NAMALWA (cell line): ENCODE measurements around the gene PPFIA1.
"Not testable (repeated sequence)": the region's sequence is repeated elsewhere in the genome, so short reads cannot be mapped to it uniquely, and the experiment has no call there.

Source experiments
- DNase-seq: peaks from one replicate; pipeline ENCODE4 v3.0.0-alpha.2; 2015; ENCODE audit warnings: low spot score

PPFIA1 gene

DNA sequence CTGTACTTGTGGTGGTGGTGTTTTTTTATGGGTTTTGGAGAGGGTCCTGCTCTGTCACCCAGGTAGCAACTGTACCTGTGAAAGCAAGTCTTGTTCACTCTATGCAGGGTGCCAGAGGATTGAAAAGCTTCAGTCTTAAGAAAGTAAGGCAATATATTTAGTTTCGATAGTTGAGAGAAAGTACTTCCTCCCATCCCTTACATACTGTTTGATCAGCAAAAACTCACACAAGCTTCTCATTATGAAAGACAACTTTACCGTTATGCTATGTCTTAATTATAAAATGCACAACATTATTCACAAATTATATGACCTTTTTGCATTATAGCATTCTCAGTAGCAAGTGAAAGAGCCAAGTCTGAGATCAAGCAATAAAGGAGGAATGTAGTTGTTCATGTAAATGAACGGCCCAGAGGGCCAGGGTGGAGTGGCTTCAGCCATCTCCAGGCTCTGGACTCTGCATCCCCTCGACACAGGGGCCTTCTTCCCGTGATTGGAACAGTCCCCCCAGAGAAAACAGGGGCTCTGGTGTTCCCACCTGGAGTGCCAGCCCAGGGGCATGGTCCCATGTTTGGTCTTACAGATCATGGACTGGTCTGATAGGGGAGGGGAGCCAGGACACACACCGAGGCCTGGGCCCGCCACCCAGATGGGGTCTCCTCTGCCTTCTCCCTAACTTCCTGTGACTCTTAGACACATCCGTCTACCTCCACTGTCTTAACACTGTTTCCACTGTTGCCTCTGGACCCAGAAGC lies 89.1 kb downstream of the PPFIA1 start:
- DNase-seq, result no peak

DNA sequence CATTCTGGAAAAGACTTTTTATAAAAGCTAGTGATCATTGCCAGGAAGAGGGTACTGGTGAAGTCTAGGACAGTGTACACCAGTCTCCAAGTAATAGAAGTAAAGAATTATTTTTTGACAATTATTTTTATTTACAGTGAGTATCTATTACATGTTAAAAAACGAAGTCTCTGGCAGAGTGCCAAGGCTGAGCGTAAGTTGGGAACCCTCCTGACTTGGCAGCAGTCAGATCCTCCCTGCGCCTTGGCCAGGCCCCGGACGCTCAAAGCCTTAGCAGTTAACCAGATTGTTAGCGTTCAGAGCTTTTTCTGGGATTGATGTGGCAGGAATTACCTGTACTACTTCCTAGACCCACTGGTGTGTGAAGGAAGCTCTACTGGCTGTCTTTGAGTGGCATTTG lies 89.7 kb downstream of the PPFIA1 start:
- DNase-seq, result no peak

DNA sequence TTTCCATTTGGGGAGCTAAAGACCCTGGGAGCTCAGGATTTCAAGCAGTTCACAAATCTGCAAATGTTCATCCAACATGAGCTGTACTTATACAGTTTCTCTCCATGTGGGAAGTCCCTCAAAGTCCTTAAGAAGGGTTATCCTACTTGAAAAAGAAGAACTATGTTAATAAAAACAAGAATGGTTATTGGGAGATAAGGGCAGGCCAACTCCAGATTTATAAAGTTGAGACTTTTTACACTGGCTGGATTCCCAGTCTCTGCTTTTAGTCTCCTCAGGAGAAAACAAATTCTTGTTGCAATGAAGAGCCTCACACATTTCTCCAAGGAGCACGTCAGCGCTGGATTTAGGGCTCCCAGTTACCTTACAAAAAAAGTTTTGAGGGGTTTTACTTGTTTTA lies 93.7 kb downstream of the PPFIA1 start:
- no peak for DNase-seq

DNA sequence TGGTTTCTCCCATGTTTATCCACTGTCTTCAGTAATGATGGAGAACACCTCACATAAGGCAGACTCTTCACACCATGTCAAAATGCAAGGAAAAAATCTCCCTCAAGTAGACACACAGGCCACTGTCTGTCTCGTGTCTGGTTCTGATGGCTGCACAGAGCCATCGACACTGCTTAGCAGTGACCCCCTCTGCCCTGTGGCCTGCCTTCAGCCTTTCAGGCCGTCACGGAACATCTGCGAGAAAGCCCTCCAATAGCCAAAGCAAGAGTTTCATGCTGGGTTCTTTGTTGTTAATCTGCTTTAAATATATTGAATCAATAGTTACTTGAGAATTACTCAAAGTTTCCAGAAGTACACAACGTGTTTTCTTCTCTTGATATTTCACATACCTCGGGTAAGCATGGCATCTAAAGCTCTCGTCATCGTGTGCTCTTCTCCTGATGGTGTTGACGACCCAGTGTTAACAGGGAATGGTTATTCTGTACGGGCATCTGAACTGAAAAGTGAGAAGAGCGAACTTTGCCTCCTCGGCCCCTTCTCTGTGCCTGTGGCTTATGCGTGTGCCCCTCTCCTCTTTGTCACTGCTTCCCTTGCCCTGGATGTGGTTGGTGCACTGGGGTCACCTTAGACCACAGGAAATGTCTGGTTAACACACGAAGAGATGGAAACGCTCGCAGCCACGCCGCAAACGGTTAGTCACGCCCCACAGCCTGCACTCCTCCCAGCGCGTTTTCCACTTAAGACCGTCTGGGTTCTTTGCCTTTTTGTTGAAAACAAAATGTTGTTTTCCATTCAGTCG lies 94.5 kb downstream of the PPFIA1 start:
- no peak for DNase-seq

DNA sequence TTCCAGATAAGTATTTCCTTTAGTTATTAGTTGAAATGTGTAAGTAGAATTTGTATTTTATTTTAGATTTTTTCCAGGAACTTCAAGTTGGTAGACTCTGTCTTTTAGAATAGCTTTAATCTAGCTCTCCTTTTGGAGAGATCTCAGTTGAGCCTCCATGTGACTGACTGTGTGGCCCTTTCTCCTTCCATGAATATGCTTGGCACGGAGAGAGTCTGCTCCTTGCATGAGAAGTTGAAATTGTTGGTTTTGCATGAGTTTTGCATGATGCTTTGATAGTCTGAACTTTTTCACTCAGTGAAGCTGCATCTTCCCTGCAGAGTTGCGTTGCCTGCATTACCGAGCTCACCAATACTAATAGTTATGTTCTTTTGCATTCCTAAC lies 95.0 kb downstream of the PPFIA1 start:
- no peak for DNase-seq

DNA sequence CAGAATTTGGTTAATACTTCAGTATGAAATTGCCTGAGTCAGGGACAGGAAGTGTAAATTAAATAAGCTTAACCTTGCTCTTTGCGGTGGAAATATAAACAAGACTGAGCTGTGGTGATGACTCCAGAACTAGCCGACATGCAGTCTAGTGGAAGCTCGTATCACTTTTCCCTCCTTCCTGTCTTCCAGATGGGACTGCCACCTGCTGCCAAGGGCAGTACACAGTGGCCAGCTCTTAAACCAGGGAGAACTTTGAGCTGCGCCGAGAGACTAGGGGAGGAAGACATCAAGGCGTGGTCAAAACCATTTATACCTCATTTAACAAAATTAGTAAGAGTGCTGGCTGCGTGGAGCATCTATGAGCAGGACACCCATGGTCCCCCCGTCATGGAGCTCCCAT lies 96.6 kb downstream of the PPFIA1 start:
- no peak for DNase-seq

DNA sequence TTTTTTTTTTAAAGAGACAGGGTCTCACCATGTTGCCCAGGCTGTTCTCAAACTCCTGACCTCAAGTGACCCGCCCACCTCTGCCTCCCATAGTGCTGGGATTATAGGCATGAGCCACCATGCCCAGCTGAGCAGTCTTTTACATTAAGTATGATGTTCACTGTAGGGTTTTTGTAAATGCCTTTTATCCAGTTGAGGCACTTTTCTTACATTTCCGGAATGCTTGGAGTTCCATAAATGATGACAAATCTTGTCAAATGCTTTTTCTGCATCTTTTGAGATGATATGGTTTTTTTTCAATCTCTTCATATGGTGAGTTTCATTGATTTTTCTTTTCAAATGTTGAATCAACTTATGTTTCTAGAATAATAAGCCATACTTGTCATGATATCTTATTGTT lies 98.5 kb downstream of the PPFIA1 start:
- DNase-seq, result no peak

DNA sequence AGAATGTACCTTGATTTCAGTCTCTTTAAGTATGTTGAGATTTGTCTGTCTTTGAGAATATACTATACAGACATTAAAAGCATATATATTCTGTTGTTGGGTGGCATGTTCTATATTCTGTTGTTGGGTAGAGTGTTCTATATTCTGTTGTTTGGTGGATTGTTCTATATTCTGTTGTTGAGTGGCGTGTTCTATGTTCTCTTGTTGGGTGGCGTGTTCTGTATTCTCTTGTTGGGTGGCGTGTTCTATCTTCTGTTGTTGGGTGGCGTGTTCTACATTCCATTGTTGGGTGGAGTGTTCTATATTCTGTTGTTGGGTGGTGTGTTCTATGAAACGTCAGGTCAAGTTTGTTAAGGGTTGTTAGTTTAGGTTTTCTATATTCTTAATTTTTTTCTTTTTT lies 100.8 kb downstream of the PPFIA1 start:
- no peak for DNase-seq

DNA sequence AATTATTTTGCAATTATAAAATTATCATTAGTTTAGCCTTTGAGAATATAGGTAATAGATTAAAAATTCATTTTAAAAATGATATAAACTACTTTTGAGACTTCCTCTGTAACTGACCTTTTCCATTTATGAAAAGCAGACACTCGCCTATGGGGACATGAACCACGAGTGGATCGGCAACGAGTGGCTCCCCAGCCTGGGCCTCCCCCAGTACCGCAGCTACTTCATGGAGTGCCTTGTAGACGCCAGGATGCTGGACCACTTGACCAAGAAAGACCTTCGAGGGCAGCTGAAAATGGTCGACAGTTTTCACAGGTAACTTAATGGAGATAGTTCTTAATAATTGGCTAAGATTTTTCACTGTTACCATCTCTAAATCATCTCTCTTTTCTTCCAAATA lies 101.6 kb downstream of the PPFIA1 start:
- DNase-seq, result no peak

DNA sequence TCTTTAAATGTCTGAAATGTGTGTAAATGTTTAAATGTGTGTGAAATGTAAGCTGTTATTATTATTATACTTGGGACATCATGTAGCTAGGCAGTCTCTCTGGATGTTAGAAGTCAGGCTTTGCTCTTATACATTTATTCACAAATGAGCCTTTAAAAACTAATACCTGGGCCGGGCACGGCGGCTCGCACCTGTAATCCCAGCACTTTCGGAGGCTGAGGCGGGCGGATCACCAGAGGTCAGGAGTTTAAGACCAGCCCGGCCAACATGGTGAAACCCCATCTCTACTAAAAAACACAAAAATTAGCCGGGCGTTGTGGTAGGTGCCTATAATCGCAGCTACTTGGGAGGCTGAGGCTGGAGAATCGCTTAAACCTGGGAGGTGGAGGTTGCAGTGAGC lies 106.1 kb downstream of the PPFIA1 start:
- no peak for DNase-seq

DNA sequence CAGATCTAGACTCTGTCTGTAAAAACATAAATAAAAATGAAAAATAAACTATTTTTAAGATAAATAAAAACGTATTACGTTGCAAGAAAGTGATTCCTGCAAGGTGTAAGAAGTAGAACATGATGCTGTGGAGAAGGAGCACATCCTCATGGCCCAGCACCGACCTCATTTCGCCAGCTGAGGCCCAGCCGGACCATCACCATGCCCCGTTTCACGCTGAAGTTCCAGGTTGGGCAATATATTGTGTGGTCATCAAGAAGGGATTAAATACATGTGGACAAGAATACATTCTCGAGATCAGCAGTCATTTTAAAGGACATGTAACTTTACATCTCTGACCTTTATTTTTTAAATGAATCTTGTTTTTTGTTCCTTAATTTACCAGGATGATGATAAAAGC lies 107.2 kb downstream of the PPFIA1 start:
- DNase-seq, result no peak

DNA sequence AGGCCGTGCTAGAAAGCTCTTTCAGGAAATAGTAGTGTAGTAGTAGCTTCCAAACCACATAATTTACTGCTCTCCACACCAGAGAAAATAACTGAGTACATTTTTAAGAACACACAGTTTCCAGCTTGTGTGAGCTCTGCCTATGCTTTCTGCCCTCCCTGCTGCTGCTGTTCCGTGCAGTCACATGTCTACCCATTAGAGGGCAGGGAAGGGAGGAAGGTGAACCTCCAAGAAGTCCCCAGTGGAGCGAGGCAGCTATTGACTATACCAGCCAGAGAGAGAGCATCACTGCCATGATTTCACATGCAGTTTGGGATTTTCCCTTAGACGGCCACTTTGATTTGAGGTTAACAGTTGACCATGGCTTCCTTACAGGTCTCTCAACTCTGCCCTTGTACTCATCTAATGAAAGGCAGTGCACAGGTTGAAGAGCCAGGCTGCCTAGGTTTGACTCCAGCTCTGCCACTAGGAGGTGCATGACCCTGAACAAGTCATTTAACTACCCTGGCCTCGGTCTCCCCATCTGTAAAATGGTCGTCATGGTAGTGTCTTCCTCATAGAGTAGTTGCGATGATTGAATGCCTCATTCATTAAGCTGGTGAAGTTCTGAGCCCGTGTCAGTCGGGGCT lies 108.1 kb downstream of the PPFIA1 start:
- DNase-seq, result no peak

DNA sequence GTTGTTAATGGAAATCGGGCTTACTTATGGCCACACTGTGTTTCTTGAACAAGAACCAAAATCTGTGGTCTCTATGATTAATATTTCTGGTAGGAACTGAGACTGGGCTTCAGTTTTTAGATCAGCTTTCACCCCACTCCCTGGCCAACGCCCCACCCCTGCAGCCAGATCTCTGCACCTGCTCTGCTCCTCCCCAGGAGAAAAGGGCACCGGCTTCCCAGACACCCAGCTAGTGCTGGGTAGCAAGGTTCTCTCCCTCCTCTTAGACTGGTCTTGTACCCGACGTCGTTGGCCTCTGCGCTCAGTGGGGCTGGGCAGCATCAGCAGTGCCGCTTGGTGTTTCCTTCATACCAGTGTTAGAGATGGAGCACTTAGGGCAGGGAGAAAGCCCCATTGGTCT lies 110.9 kb downstream of the PPFIA1 start:
- DNase-seq, result no peak

DNA sequence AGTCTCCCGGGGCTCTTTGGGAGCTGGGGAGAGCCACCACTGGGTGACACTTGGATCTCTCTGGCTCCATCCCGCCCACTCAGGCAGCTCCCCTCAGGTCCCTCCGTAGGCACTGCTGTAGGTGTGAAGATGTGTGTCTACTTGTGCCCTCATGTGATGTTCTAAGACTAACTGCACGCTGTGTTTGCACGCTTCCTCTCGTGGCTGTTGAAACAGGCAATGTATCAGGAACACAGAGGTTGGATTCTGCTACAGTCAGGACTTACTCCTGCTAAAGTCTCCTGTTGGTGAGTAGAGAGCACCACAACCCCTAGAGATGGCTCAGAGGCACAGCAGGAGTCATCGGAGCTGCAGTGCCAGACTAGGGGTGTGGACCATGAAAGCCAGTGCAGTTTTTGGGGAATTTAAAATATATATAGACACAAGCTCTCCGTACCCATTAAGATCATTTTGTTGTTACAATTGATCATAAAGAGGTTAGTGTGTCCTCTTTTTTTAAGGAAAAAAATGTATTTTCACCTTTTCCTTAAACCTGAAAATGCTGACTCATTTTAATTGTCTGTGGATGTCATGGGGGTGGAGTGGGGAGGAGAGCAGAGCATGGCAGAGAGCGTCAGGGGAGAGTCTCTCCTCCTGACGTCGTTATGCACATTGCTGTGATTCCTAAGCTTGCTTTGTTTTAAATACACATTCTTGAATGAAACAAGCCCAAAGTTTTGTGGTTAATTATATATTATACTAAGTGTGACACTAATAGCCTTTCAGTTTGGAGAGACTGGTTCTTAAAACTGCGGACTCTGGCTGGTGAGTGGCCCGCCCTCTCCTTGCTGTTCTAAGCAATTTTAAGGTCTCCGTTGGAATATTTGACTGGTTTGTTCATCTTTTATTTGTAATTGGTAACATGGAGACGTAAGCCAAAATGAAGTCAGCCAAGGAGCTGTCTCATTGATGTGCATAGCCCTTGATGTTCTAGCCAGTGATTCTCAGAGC lies 111.7 kb downstream of the PPFIA1 start:
- DNase-seq, result no peak

DNA sequence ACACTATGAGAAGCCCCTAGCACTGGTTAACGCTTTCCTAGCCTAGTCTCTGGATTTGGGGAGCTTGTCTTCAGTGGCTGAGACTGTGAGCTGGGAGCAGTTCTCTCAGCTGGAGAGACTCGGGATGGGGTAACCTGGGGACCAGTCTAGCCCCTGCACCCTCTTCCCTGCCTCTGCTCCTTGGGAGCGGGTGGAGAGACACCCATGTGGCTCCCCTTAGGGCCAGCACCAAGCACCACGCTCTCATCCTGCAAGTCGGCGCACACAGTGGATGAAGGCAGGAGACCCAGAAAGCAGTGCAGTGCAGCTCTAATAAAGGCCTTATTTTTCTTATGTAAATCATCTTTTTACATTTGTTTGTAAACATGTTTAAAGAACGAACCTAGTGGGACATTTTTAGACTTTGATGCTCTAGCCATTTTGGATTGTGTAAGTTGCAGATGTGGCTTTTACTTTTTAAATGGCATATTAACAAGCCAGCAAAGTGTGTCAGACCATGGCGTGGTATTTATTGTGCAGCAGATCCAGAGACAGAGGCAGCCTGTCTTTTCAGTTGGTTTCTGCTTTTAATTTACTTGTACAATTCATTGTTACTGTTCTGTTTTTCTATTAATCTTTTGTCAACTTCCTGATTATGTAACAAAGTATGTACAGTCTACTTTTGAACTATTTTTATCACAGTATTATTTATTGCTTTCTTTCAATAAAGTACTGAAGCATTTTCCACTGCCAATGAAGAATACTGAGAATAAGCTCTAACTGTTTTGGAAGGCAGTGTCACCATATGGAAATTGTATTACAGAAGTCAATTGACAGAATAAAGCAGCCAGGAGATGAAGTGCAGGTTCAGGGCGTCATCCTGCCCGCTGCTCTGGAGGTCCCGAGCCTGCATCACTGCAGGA lies 113.4 kb downstream of the PPFIA1 start:
- DNase-seq, result no peak

DNA sequence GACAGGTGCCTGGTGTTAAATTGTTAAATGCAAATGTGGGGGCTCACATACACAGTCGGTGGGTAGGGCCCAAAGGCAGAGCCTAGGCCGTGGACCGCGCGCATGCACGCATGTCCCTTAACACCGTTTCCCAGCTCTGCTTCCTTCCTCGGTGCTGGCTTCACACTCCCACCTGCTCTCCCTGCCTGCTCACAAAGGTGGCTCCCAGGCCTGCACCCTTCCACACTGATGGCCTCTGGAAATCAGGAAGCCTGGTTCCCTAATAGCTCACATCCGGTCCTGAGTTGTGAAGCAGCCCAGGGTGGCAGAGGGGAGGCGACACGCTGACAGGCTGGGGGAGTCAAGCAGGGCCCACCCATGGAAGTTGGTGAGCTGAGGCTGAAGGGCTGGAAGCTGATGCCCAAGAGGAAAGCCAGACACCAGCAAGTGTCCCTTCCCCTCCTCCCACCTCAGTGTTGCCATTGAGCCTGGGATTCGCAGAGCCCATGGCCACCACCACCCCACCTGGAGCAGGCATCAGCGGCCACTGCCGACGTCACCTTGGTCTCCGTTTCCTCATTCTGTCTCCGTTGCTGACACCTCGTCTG lies 114.2 kb downstream of the PPFIA1 start:
- DNase-seq, result no peak

DNA sequence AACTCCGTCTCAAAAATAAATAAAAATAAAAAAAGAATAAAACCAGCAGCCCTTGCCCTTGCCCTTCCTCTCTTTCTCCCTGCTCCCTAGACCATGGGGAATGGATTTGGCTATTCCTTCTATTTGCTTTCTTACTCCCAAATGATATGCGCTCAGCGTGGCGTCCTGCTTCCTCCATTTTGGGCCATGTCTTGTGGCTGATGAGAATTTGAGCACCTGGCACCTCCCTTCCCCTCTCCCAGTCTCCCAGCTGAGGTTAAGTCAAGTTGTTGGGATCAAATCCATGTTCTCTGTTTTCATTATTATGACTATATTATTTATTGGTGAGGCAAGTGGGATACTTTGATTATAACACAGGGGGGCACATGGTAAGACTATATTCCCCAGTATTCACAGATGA lies 117.1 kb downstream of the PPFIA1 start:
- no peak for DNase-seq

DNA sequence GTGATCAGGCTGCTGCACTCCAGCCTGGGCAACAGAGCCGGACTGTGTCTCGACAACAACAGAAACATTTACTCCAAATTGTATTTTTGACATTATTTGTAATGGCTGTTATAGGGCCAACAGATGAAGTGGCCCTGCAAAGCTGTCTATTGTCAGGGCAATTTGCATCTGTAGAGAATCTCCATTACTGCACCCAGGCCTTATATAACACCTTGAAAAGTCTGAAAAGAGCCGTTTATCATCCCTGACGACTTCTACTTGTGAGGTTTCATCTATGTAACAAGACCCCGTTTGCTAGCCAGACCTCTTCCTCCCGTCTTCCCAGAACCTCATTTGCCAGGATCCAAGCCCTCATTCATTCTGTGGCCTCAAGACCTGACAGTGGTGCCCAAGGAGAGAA lies 118.7 kb downstream of the PPFIA1 start:
- no peak for DNase-seq

DNA sequence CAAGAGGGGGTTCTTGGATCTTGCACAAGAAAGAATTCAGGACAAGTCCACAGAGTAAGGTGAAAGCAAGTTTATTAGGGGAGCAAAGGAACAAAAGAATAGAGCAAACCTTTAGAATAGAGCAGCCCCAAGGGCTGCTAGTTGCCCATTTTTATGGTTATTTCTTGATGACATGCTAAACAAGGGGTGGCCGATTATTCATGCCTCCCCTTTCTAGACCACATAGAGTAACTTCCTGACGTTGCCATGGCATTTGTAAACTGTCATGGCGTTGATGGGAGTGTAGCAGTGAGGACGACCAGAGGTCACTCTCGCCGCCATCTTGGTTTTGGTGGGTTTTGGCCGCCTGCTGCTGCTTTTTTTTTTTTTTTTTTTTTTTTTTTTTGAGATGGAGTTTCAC lies 120.4 kb downstream of the PPFIA1 start:
- DNase-seq, result not testable (repeated sequence)

DNA sequence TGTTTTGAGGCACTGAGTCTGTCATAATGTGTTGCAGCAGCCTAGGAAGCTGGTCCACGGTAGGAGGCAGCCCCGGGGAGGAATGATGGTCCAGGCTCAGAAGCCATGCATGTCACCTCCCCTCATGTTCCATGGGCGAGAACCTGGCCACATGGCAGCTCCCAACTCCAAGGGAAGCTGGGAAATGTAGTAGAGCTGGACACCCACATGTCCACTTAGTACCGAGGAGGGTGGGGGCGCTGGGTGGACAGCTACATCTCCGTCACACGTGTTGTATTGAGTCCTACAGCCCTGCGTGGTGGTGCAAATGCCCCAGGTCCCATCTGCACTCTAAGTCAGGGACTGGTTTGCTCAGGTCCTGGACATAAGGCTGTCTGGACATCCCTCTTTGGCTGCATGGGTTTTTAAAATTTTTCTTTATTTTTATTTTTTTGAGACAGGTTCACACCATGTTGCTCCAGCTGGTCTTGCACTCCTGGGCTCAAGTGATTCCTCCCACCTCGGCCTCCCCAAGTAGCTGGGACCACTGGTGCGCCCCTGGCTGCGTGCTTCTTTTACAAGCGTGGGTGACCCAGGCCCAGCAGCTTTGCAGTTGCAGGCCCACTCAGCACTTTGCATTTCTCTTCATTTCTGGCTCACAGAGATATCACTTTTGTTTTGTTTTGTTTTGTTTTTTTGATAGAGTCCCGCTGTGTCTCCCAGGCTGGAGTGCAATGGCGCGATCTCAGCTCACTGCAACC lies 123.9 kb downstream of the PPFIA1 start:
- DNase-seq, result no peak
